Cardiac muscle cell (in vitro differentiated cells and primary cell): ENCODE measurements around the gene KCNC3. TPM values are rescaled to one million over a fixed set of nuclear protein-coding genes. Genes with fewer than 3 reads are reported as not detected.

ENCODE experiments used
- DNase-seq, 2 donors: peaks; one replicate each; pipeline versions ENCODE4 v3.0.0 to v3.0.0-alpha.2; 2010 to 2017; ENCODE audit warnings: low read depth in 1 of 2, low spot score in 1 of 2
- H3K27ac ChIP-seq: fragments of 200-600 bp; sonication (generic); 2 replicates; pipeline ENCODE4 v1.5.1; 2016
- H3K27me3 ChIP-seq: fragments of 200-600 bp; sonication (generic); 2 replicates; pipeline ENCODE4 v1.6.0; 2016; ENCODE audit warnings: control low read depth
- H3K36me3 ChIP-seq: fragments of 200-600 bp; sonication (generic); 2 replicates; pipeline ENCODE4 v1.5.1; 2016; ENCODE audit warnings: control low read depth
- H3K4me1 ChIP-seq: fragments of 200-600 bp; sonication (generic); 2 replicates; pipeline ENCODE4 v1.8.1; 2017; ENCODE audit warnings: low read depth, mild to moderate bottlenecking, mixed run types
- H3K4me3 ChIP-seq: fragments of 200-600 bp; sonication (generic); 2 replicates; pipeline ENCODE4 v1.5.1; 2016; ENCODE audit warnings: mild to moderate bottlenecking
- H3K9me3 ChIP-seq: fragments of 200-600 bp; sonication (generic); 2 replicates; pipeline ENCODE4 v1.5.1; 2017; ENCODE audit warnings: low read depth, mild to moderate bottlenecking, control low read depth
- CTCF ChIP-seq: IDR thresholded peaks from 2 replicates; pipeline ENCODE4 v1.5.1; 2012; ENCODE audit warnings: low read depth, mild to moderate bottlenecking, low read length
- polyA plus RNA-seq: library from polyadenylated mRNA; unstranded; fragments of >200 nt; fragmentation: Nextera tagmentation; extraction: Ambion mirVana; gene quantifications from 2 replicates; pipeline ENCODE4 v1.2.1, GENCODE V29; 2016
- total RNA-seq: library from RNA; depleted of rRNA; stranded (reverse); fragments of >200 nt; gene quantifications from 2 replicates; pipeline ENCODE4 v1.2.3, GENCODE V29; 2016

KCNC3 gene
- total and polyA plus RNA-seq, 2 experiments from 2014 or later, result 6.9 to 8.2 TPM

GRCh38 chr19:50333737-50334617 is 4.8 kb upstream of the KCNC3 start:
- no peaks in the 10 kb centered on the region for H3K27me3 ChIP-seq
- no peak for TF ChIP-seq CTCF
- no peaks in the 10 kb centered on the region for H3K9me3 ChIP-seq
- H3K4me3 ChIP-seq, result peak overlapping the region; percentile 46
- H3K36me3 ChIP-seq, result no peaks in the 10 kb centered on the region
- peak; percentile 79 to 86 for DNase-seq
- peak overlapping the region; percentile 96 for H3K27ac ChIP-seq
- H3K4me1 ChIP-seq, result peaks cover 13% of the 10 kb centered on the region

GRCh38 chr19:50333235-50333736 is 4.1 kb upstream of the KCNC3 start:
- H3K4me3 ChIP-seq, result peak overlapping the region; percentile 46
- peak; percentile 6 for TF ChIP-seq CTCF
- H3K27ac ChIP-seq, result peak overlapping the region; percentile 96
- no peaks in the 10 kb centered on the region for H3K27me3 ChIP-seq
- H3K4me1 ChIP-seq, result peaks cover 13% of the 10 kb centered on the region
- H3K36me3 ChIP-seq, result no peaks in the 10 kb centered on the region
- DNase-seq, result peak; percentile 92 to 95
- H3K9me3 ChIP-seq, result no peaks in the 10 kb centered on the region

- Histone ChIP-seq H3K36me3 (no peaks in the 10 kb centered on the region), H3K4me1 (peaks cover 18% of the 10 kb centered on the region), H3K27me3 (no peaks in the 10 kb centered on the region), H3K9me3 (no peaks in the 10 kb centered on the region), H3K27ac (peak overlapping the region; percentile 96), H3K4me3 (peak overlapping the region; percentile 46)
- peak in 1 of 2 donors; percentile 53 for DNase-seq
- TF ChIP-seq CTCF, result no peak
Measured at GRCh38 chr19:50332244-50333038, 3.3 kb upstream of the KCNC3 start.

- no peak for TF ChIP-seq CTCF
- no peaks in the 10 kb centered on the region for H3K27me3 ChIP-seq
- peak overlapping the region; percentile 46 for H3K4me3 ChIP-seq
- H3K36me3 ChIP-seq, result no peaks in the 10 kb centered on the region
- no peak for DNase-seq
- peaks cover 21% of the 10 kb centered on the region for H3K4me1 ChIP-seq
- H3K9me3 ChIP-seq, result no peaks in the 10 kb centered on the region
- peak overlapping the region; percentile 96 for H3K27ac ChIP-seq
Measured at GRCh38 chr19:50331994-50332243, 2.7 kb upstream of the KCNC3 start.

- Histone ChIP-seq H3K27me3 (no peaks in the 10 kb centered on the region), H3K9me3 (no peaks in the 10 kb centered on the region), H3K36me3 (no peaks in the 10 kb centered on the region), H3K4me3 (peak overlapping the region; percentile 46), H3K27ac (peak overlapping the region; percentile 96), H3K4me1 (peaks cover 26% of the 10 kb centered on the region)
- TF ChIP-seq CTCF, result no peak
- DNase-seq, result no peak
Measured at GRCh38 chr19:50331221-50331993, 2.2 kb upstream of the KCNC3 start.
